Suprapubic skin (tissue), 4 donors: ENCODE data around the gene FAM222A. TPM values are rescaled to one million over a fixed set of nuclear protein-coding genes. Genes with fewer than 3 reads are reported as not detected.

Experiments
- DNase-seq, 2 donors: peaks; one replicate each; pipeline ENCODE4 v3.0.0-alpha.2; 2019; ENCODE audit warnings: low spot score in 2 of 2
- H3K27ac ChIP-seq: fragments of 200-600 bp; sonication (generic); one replicate; pipeline ENCODE4 v1.5.1; 2019
- H3K27me3 ChIP-seq: fragments of 200-600 bp; sonication (generic); one replicate; pipeline ENCODE4 v1.5.1; 2019
- H3K36me3 ChIP-seq: fragments of 200-600 bp; sonication (generic); one replicate; pipeline ENCODE4 v1.5.1; 2019
- H3K4me1 ChIP-seq: fragments of 200-600 bp; sonication (generic); one replicate; pipeline ENCODE4 v1.5.1; 2019
- H3K4me3 ChIP-seq: fragments of 200-600 bp; sonication (generic); one replicate; pipeline ENCODE4 v1.5.1; 2019; ENCODE audit warnings: mild to moderate bottlenecking
- H3K9me3 ChIP-seq: fragments of 200-600 bp; sonication (generic); one replicate; pipeline ENCODE4 v1.5.1; 2019
- CTCF ChIP-seq, 2 donors: fragments of 200-600 bp in 1 of 2; fragments of 450-650 bp in 1 of 2; sonication (generic) in 1 of 2; IDR thresholded peaks; one replicate each; pipeline ENCODE4 v1.5.1; 2016 to 2019; ENCODE audit warnings: antibody characterized with exemption in 2 of 2, mild to moderate bottlenecking in 1 of 2, moderate library complexity in 1 of 2
- EP300 ChIP-seq: sonication (generic); formaldehyde crosslinking; IDR thresholded peaks from one replicate; pipeline ENCODE4 v1.6.1; 2017; ENCODE audit warnings: antibody characterized with exemption
- POLR2A ChIP-seq, 2 donors: fragments of 450-650 bp; IDR thresholded peaks; one replicate each; pipeline ENCODE4 v1.6.1; 2017; ENCODE audit warnings: antibody characterized with exemption in 2 of 2, mild to moderate bottlenecking in 2 of 2, moderate library complexity in 2 of 2
- POLR2AphosphoS5 ChIP-seq, 3 donors: sonication (generic); formaldehyde crosslinking; IDR thresholded peaks; one replicate each; pipeline ENCODE4 v1.6.1; 2017; ENCODE audit warnings: antibody characterized with exemption in 3 of 3
- WGBS: methylation state at CpG from one replicate; pipeline ENCODE4 v1.1.5; 2018; 5-methylcytosine and 5-hydroxymethylcytosine counted together
- total RNA-seq, 4 donors: library from RNA; depleted of rRNA; stranded (reverse); fragments of >200 nt; gene quantifications; one replicate each; pipeline ENCODE4 v1.1.0, GENCODE V29; 2016

FAM222A gene
- total RNA-seq, 4 donors from 2014 or later = 3.9 to 8.5 (median 6.6) TPM

- no peaks in the 10 kb centered on the region for H3K36me3 ChIP-seq
- no peaks in the 10 kb centered on the region for H3K4me1 ChIP-seq
- peaks cover 9% of the 10 kb centered on the region for H3K27me3 ChIP-seq
- TF ChIP-seq POLR2AphosphoS5 (IDR thresholded peaks at IDR 0.05) (no peak), POLR2A (IDR thresholded peaks at IDR 0.05) (no peak), CTCF (IDR thresholded peaks at IDR 0.05) (no peak), EP300 (no peak)
- no peak overlapping the region for H3K4me3 ChIP-seq
- no peak overlapping the region for H3K27ac ChIP-seq
- DNase-seq = peak; percentile 36 to 68
- no peaks in the 10 kb centered on the region for H3K9me3 ChIP-seq
- WGBS = 92% methylated on average over 4 of the region's 4 CpGs
These were observed 27.8 kb downstream of the FAM222A start for GRCh38 chr12:109741286-109741969.

- Histone ChIP-seq H3K27ac (no peak overlapping the region), H3K4me3 (no peak overlapping the region), H3K9me3 (no peaks in the 10 kb centered on the region), H3K36me3 (no peaks in the 10 kb centered on the region), H3K4me1 (no peaks in the 10 kb centered on the region), H3K27me3 (peaks cover 3% of the 10 kb centered on the region)
- DNase-seq = peak in 1 of 2 donors; percentile 46
- WGBS = 72% methylated on average over 14 of the region's 14 CpGs
- TF ChIP-seq EP300 (no peak), CTCF (IDR thresholded peaks at IDR 0.05) (no peak), POLR2AphosphoS5 (IDR thresholded peaks at IDR 0.05) (no peak), POLR2A (IDR thresholded peaks at IDR 0.05) (no peak)
These were observed 28.5 kb downstream of the FAM222A start for GRCh38 chr12:109741970-109742703.

- H3K27me3 ChIP-seq = no peaks in the 10 kb centered on the region
- H3K27ac ChIP-seq = no peak overlapping the region
- DNase-seq = peak; percentile 47 to 65
- H3K4me1 ChIP-seq = no peaks in the 10 kb centered on the region
- TF ChIP-seq EP300 (no peak), POLR2A (IDR thresholded peaks at IDR 0.05) (no peak), POLR2AphosphoS5 (IDR thresholded peaks at IDR 0.05) (no peak), CTCF (IDR thresholded peaks at IDR 0.05) (no peak)
- WGBS = 88% methylated on average over 10 of the region's 17 CpGs
- H3K36me3 ChIP-seq = no peaks in the 10 kb centered on the region
- H3K9me3 ChIP-seq = no peaks in the 10 kb centered on the region
- no peak overlapping the region for H3K4me3 ChIP-seq
These were observed 29.7 kb downstream of the FAM222A start for GRCh38 chr12:109743076-109743910.

- no peak overlapping the region for H3K4me3 ChIP-seq
- TF ChIP-seq CTCF (IDR thresholded peaks at IDR 0.05) (no peak), POLR2A (IDR thresholded peaks at IDR 0.05) (no peak), EP300 (no peak), POLR2AphosphoS5 (IDR thresholded peaks at IDR 0.05) (no peak)
- H3K36me3 ChIP-seq = no peaks in the 10 kb centered on the region
- H3K27ac ChIP-seq = no peak overlapping the region
- no peaks in the 10 kb centered on the region for H3K9me3 ChIP-seq
- DNase-seq = peak; percentile 34 to 68
- WGBS = 97% methylated on average over 9 of the region's 14 CpGs
- H3K27me3 ChIP-seq = no peaks in the 10 kb centered on the region
- no peaks in the 10 kb centered on the region for H3K4me1 ChIP-seq
These were observed 30.4 kb downstream of the FAM222A start for GRCh38 chr12:109744026-109744425.
